HL-60/S4 treated with retinoic acid at 250 ng/mL for 4 days and 3 days (cell line): ENCODE measurements around the gene GALNT13.

Experiments used
- in situ Hi-C: fragments of 300-500 bp; cut with MboI; formaldehyde crosslinking; loops from 2 replicates; pipeline ENCODE4 v1.7.0; 2022; ENCODE audit warnings: low sequenced_read_pairs

Gene GALNT13

DNA sequence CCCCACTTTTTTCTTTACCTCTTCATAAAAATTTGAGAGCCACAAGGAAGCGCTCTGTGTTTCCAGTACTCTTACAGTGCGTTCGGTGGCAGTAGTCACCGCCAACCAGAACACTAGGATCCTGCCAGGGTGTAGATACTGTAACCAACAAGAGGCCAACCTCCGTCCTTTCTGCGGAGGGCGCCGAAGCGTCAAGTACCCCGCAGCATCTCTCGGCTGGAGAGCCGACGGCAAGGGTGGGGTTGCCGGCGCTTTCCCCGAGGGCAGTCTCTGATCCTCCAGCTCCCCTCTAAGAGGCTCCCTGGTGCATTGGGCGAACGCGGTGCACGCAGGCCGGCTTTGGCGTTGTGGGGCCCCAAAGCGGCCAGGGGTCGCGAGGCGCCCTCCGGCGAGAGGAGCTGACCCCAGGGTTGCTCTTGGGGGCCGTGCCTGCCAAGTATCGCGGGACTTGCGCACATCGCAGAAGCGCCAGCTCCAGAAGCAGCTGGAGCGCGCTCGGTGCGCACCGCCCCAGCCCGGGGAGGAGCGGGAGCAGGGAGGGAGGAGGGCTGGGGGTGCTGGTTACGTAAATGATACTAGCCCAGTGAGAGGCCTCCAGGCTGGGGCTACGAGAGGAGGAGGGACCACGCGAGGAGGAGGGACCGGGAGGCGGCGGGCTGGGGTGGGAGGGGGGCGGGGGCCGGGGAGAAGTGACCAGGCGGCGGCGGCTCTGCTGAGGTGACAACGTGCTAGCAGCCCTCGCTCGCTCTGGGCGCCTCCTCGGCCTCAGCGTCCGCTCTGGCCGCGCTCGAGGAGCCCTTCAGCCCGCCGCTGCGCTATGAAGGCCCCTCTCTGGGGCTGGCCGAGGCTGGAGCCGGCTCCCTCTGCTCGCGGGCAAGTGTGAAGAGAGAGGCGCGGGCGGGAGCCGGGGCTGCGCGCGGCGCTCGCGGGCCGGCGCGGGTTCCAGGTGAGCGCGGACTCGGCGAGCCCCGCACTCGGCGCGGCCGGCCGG lies at the start of gene GALNT13:
GALNT13 (plus strand) TSS at position 692 of the 991 bp plus-strand sequence.
- in situ Hi-C loops: no loop called here

DNA sequence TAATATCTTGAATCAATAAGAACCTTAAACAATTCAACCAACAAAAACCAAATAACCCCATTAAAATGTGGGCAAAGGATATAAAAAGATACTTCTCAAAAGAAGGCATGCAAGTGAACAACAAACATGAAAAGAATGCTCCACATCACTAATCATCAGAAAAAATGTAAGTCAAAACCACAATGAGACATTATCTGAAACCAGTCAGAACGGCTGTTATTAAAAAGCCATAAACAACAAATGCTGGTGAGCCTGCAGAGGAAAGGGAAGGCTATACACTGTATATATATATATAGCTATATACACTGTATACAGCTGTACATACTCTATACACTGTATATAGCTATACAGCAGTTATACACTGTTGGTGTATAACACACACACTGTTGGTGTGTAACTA lies 47.8 kb upstream of the GALNT13 start:
- in situ Hi-C loops: no loop called here

DNA sequence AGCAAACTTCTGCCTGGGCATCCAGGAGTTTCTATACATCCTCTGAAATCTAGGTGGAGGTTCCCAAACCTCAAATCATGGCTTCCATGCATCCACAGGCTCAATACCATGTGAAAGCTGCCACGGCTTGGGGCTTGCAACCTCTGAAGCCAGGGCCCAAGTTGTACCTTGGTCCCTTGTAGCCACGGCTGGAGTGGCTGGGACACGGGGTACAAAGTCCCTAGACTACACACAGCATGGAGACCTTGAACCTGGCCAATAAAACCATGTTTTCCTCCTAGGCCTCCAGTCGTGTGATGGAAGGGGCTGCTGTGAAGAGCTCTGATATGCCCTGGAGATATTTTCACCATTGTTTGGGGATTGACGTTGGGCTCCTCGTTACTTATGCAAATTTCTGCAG lies 43.4 kb upstream of the GALNT13 start:
- in situ Hi-C loops: no loop called here

DNA sequence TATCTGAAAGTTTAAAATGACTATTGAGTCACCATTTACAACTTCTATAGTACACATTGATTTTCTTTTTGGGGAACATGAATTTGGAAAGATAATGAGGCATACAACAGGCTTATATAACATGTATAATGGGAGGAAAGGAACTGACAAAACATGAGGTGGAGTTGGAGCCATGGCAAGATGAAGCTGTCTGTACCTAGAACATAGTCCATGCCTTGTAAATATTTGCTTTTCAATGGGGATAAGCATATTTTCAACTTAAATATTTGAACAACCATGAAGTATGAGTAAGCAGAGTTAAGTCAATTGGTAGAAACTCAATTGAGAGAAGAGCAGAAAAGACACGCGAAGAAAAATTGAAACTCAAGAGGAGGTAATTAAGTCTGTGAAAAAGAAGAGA lies 37.1 kb upstream of the GALNT13 start:
- in situ Hi-C loops: no loop called here

DNA sequence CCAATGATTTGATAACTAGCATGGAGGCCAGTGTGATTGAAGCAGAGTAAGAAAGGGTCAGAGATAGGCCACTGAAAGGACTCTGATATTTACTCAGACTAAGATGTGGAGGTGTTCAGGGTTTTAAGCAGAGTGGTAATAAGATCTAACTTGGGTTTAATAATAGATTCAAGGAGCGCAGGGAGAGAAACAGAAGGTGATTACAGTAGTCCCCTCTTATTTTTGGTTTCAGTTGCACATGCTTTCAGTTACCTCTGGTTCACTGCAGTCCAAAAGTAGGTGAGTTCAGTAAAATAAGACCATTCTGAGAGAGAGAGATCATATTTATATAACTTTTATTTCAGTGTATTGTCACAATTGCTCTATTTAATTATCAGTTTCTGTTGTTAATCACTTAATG lies 13.5 kb upstream of the GALNT13 start:
- in situ Hi-C loops: no loop called here

DNA sequence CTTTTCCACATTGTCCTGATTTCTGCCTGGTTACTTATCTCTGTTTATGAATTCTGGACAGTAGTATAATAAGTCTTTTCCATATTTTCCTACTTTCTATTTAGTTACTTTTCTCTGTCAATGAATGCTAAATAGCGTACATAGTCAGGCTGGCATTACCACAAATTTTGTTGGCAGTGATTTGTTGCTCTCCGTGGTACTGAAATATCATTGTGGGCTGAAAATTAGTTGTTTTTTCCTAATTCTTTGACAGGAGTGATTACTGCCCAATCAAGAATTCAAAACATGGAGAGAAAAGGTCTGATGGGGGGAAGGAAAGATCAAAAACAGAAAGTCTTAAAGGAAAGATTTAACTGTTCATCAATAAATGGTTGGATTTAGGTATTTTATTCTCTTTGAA lies 7.7 kb upstream of the GALNT13 start:
- in situ Hi-C loops: no loop called here

DNA sequence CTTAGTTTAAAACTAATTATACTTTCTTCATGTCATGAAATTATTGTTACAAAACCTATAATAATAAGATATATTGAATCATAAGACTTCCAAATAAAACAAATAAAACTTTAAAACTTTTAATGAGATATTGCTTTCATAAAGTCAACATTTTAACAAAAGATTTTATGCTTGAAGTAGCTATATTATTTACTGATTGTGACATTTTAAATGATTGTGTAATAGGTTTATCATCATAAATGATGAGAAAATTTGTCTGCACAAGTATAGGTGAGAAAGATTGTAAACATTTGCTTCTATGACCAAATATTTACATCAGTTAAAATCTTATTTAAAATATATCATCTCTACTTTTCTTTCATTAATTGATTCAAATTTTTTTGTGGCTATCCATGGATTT lies 5.1 kb upstream of the GALNT13 start:
- in situ Hi-C loops: no loop called here

DNA sequence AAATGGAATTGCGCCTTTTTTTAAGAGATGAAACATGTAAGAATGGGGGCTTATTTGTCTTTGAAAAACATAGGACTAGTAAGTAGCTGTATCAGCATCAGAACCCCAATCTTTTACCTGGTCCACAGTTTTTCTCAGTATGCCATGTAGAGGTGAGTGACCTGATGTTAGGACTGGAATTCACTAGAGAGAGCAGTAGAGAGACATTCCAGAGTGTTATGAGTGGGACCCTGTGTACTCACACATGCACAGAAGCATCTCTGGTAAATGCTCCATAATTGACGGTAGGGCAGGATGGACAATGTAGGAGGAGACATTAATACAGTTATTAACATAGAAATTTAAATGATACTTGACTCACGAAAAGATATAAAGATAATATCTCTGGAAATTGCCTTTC lies 1.4 kb upstream of the GALNT13 start:
- in situ Hi-C loops: no loop called here

DNA sequence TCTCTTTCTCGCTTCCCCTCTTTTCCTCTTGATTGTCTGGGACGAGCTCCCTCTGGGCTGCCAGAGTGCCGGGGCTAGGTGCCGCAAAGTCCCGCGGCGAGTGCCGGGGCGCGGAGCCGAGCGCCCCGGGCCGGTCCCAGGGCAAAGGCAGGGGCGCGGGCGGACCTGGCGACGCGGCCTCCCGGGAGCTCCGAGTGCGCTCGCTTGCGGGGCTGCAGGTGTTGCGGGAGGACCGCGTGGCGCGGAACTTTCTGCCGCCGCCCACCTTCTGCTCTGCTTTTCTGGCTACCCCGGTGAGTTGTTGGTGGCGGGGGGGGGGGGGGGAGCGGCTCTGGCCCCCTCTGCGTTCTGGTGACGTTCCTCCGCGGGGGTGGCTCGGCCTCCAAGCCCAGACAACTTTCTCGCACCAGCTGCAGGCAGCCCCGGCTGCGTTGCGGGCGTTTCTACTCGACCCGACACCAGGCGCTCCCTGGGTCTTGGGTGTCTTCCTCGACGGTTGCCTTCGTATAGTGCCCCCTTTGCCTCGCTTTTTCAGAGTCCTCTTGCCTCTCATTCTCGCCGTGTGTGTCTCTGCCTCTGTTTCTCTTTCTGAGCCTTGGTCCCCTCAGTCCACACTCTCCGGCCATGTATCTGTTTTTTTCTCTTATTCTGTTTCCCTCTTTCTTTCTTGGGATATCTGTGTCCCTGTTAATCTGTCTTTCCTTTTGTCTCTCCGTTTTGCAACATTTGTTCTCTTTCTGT lies 759 bp downstream of the GALNT13 start:
- in situ Hi-C loops: no loop called here

DNA sequence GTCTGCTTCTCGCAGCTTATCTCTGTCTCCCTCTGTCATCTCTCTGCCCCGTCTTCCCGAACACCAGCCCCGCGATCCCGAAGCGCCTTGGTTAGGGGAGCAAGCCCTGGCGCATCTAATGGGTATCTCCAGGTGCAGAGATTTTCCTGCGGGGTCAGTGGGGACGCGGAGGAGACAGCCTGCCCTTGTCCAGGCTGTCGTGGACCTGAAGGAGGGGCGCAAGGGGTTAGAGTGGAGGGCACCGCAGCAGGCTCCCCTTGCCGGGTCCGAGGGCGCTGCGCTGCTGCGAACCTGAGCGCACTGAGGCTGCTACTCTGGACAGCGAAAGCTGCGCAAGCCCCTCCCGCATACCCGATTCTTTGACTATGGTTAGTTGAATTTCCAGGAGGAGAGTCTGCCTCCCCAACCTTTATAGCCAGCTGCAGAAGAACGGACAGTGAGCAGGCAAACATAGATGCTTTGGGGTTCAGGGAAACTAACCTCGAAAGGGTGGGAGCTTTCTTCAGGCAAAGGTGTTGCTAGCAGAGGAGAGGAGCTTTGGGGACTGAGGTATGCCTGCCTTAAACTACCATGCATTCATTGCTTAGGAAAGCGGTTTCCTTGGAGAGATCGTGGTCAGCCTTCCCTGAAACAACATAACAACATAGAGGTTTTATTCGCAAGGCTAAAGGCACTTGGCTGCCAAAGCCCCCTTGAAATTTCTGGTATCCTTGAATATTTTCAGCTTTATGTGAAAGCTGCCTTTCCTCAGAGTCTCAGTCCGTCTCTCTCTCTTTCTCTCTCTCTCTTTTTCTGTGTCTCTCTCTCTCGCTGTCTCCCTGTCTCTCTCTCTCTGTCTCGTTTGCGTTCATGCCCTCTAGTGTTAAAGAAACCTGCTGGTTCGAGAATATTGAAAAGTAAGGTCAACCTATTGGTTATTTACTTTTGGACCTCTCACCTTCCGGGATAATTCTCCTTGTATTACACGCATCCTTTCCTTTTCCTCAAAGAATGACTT lies 1.6 kb downstream of the GALNT13 start:
- in situ Hi-C loops: no loop called here

DNA sequence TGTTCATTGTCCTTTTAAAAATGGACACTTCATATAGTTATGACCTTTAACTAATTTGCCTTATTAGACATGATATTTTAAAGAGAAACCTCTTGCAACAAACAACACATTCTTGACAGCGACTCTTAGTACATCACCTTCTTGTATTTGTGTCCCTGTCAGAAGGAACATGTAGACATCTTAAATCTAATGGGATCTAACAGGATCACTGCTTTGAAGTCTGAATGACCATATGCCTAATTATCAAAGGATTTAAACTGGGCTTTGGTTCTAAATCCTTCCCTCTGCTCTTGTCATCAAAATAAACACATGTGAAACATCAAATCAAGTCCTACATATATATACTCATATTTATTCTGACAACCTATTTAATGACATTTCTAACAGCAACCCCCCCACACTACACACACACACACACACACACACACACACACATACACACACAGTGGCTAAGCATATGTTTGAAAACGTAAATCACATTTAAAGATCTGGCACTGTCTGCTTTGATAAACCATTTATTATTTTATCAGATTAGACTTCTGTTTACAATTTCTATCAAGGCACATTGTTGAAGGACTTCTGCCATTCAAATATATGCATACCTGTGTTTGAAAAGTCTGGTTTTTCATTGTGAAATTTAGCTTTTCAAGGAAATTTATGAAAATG lies 4.2 kb downstream of the GALNT13 start:
- in situ Hi-C loops: no loop called here

DNA sequence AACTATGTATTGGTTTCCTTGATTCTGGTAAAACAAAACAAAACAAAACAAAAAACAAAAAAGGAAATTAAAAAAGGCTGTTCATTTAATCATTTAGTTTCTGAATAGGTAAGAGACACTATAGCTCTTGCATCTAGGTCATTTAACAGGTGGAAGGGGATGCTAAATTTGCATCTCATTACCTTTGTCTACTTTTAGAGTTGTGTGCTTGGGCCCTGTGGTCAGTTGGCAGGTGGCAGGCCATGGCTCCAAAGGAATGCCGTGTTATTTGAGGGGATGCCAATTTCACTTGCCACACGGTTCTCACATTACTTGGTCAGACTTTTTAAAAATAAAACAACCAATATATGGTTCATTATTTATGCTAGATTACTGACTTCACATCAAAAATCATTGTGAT lies 9.2 kb downstream of the GALNT13 start:
- in situ Hi-C loops: no loop called here

DNA sequence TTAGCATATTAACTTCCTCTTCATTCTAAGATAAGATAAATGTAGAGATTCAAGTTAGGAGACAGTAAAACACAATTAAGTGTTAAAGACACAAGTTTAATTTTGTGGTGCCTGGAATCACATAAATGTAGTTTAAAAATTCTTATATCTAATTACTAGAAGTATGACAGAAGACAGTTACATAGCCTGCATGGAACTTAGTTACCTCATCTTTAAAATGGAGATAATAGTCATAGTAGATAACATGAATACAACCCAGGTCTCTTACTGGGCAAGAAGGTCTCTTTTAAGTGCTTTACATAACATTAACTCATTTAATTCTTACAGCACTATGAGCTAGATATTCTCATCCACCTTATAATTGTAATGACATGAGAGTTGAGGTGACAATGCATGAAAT lies 15.1 kb downstream of the GALNT13 start:
- in situ Hi-C loops: no loop called here

DNA sequence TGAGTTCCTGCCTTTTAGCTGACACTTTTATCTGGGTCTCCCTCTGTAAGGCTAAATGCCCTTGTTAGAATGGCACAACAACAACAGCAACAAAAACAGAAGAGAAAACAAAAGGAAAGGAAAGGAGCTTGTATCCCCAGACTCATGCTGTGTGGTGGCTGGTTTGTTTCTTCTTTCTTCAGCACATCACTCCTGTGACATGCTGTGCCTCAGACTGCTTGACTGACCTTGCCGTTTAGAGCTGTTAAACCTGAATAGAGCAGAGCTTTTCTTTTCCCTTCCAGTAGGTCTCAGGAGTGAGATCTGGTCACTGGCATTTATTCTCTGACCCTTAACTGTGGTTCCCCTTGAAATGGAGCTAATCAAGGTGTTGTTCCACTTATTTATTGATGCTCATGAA lies 18.9 kb downstream of the GALNT13 start:
- in situ Hi-C loops: no loop called here

DNA sequence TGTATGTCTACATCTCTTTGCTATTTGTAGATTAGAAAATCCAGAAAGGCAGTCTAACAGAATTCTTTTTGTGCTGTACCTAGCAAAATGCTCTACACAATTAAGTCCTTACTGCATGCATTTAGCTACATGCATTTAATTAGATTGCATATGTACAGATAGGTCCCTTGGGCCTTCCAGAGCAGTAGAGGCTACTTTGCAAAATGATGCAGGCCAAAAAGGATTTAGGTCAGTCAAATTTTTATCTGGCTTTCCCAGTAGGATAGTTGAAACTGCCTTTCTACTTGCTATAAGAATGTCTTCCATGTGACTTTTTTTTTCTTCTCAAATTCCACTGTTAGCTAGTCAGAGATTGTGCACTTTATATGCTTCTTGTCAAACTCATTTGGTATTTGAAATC lies 19.3 kb downstream of the GALNT13 start:
- in situ Hi-C loops: no loop called here

DNA sequence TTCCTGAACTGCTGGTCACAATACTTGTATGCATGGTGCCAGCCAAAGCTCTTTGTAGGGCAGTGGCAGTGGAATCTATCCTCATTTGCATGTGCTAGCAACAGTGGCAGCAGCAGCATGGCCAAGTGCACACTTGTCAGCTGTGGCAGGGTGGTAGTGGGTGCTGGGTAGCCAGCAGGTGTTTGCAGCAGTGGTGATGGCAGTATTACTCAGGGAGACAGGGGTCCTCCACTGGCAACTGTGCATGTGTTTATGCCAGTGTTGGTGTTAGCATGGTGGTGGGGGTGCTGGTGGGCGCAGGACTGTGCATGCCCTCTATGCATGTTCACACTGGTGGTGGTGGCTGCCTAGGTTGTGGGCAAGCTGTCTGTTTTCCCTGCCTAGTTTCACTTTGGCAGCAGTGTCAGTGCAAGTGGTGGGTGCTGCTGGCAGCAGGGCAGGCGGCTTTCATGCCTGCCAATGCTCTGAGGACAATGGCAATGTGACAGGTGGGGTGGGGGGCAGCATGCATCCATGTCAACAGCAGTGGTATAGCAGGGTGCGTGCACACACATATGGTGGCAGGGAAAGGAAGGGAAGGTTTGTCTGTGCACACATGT lies 41.2 kb downstream of the GALNT13 start:
- in situ Hi-C loops: no loop called here

DNA sequence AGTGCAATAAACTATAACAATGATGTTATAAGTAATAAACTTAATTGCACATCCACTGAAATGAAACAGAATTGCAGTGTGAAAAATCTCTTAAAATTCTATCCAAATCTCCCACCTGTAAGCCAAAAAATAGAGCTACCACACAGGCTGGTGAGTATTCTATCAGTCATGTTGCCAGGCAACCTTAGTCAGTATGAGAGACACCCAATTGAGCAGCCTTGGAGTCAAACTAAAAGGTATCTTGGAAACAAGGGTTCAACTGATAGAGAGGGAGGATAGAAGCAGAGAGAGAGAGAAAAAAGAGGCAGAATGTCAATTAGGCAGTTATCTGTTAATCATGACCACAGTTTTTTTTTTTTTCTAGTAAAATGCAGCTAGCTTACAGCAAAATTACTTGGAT lies 45.8 kb downstream of the GALNT13 start:
- in situ Hi-C loops: no loop called here

DNA sequence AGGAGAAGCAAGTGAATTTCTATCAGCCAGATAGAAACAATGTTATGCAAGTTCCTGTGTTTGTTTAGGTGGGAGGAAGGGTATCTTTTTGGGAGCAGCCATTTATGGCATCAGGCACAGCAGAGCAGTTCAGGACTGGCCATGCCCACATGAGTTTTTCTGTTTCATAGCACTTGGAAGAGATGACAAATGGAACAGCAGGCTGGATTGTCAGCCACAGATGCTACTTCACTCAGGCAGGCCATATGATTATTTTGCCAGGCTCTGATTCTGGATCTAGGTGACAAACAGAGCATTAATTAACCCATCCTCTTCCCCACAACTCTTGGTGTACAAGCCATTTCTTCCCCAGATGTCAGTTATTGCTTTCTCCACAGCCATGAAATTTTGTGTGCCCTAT lies 63.8 kb downstream of the GALNT13 start:
- in situ Hi-C loops: no loop called here

DNA sequence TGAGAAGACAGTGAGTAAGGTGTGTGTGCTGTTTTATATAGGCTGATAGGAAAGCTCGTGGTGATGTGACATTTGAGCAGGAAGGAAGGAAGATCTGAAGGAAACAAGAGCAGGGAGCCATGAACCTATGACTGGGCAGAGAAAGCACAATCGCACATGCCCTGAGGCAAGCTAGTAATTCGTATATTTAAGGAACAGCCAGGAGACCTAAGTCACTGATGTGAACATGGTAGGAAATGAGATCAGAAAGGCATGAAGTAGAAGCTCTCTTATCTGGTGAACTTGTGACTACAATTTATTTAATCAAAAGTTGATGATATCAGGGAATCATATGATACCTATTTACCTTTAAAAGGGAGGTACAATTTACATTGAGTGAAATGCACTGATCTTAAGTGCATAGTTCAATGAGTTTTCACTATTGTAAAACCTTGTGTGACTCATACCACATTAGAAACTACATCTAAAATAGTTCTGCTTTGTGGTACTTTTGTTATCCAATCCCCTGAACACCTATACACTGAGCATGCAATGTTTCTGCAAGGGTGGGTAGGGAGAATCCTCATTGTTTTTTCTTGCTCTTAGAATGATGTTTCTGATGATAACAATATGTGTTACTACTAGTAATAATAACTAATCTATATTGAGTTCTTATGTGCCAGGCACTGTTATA lies 67.5 kb downstream of the GALNT13 start:
- in situ Hi-C loops: no loop called here
